ENCODE data around the gene FOXA3.

Gene FOXA3

DNA sequence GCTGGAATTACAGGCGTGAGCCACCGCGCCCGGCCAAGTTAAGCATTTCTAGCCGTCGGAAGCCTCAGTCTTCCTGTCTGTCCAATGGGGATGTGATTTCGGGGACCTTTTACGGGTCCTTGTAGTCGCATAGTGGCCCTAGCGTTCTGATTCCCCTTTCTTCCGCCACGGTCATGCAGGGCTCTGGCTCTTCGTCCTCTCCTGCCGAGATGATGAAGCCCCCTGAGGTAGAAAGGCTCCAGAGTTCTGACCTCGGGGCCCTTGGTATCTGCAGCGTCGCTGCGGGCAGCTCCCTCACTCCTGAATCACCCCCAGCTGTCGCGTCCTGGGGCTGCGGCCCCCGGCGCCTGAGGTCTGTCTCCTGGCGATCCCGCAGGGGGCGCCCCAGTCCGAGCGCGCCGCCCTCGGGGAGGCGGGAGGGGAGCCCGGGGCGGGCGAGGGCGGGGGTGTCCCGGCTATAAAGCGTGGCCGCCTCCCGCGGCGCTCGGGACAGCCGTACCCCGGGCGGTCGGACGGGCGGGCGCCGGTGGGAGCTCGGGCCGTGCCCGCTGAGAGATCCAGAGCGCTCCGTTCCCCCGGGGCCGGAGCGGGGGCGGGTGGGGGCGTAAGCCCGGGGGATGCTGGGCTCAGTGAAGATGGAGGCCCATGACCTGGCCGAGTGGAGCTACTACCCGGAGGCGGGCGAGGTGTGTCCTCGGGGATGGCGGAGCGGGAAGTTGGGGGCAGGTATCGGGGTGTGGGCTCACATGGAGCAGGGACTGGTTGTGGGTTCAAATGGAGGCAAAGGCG is at the start of gene FOXA3:
FOXA3 (plus strand) TSS at position 487 of the 789 bp plus-strand sequence; CDS start at position 618, 131 bp downstream.
- peak; percentile 68 for DNase-seq

GRCh38 chr19:45814851-45815480 is 49.2 kb upstream of the FOXA3 start, which contains the start of gene RSPH6A:
Gene RSPH6A, minus strand, starts transcription at chr19:45815308. Its CDS starts 132 bp downstream, at chr19:45815176.
- no peak for DNase-seq

DNA sequence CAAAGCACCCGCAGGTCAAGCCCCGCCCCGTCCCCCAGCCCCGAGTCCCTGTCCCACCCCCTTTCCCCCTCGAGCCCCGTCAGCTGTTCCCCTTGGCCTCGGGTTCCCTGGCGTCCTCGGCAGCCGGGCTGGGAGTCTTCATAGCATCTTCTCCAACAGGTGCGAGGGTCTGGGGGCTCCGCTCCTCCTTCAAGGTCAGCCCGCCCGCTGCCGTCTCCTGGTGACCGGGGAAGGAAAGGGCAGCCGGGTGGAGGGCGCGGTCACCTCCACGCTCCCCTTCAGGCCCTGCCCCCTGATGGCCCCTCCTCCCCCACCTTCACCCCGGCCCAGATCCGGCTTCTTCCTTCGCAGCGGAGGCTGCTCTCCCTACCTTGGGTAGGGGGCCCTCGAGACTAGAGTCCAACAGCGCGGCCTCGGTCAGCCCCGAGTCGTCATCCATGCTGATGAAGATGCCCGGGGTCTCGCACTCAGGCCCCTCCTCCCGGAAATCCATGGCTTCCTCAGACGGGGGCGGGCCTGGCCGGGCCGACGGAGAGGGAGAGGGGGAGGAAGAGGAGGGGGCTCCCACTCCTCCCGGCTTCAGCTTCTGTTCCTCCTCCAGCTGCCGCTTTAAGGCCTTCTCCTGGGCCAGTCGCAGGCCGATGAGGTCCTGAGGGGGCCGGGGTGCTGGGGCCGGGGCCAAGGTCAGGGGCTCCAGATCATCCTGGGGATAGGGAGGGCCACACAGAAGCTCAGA is 48.5 kb upstream of the FOXA3 start:
- DNase-seq: no peak

GRCh38 chr19:45816236-45817009 is 47.7 kb upstream of the FOXA3 start:
- no peak for DNase-seq

GRCh38 chr19:45817010-45817724 is 47.0 kb upstream of the FOXA3 start:
- peak; percentile 96 for DNase-seq

- DNase-seq: no peak
These were observed 46.3 kb upstream of the FOXA3 start for GRCh38 chr19:45817725-45818301.

GRCh38 chr19:45819769-45820168 is 44.4 kb upstream of the FOXA3 start:
- DNase-seq: no peak

GRCh38 chr19:45820413-45821102 is 43.6 kb upstream of the FOXA3 start:
- no peak for DNase-seq

DNA sequence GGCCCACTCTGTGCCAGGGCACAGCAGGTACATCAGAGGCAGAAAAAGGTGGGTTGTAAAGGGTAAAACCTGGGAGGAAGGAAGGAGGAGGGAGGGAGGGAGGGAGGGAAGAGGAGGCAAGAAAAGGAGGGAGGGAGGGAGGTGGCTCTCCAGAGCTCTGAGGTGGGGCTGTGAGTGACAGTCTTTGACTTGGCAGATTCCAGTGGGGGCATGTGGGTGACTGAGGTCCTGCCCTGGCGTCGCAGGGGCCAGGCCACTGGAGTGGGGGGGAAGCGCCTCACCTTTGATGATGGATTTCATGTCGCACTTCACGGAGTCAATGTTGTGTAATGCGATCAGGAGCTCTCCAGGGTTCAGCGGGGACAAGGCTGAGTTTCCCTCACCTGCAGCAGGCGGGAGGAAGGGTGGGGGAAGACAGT is 43.0 kb upstream of the FOXA3 start:
- DNase-seq: no peak

DNA sequence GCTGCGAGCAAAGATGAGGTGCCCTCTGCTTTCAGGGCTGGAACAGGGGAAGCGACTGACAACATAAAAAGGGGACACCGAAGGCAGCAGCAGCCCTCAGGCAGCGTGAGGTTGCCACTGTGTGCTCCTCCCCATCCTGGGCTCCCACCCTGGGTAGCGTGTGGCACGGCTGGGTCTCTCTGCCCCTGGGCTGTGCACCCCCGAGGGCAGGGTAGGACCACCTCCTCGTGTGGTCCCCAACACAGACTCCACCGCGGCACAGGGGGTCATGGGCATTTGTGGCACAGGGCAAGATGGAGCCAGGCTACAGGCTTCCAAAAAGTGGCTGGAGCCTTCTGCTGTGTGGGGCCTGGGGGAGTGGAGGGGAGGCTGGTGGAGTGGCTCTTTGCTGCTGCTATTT is 42.6 kb upstream of the FOXA3 start:
- no peak for DNase-seq

GRCh38 chr19:45822716-45823115 is 41.4 kb upstream of the FOXA3 start:
- DNase-seq: no peak

DNA sequence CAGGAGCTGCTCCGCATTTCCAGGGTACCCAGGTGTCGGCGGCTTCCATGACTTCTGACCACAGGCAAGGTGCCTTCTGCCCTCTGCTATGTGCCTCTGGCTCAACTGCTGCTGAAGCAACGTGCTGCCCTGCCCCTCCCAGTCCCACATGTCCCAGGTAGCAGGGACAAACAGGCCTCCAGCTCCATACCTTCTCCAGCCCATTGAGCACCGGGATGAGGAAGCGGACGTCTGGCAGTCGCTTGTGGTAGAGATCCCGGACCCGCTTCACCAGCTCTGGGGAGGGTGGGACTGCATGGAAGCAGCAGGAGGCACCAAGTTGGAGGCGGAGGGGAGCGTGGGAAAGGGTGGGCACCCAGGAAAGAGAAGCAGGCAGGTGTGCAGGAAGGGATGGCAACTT is 40.9 kb upstream of the FOXA3 start:
- DNase-seq: no peak

- no peak for DNase-seq
These were observed 40.1 kb upstream of the FOXA3 start for GRCh38 chr19:45824041-45824471.

- no peak for DNase-seq
These were observed 39.4 kb upstream of the FOXA3 start for GRCh38 chr19:45824531-45825262.

- no peak for DNase-seq
These were observed 38.9 kb upstream of the FOXA3 start for GRCh38 chr19:45825263-45825605.

- no peak for DNase-seq
These were observed 37.9 kb upstream of the FOXA3 start for GRCh38 chr19:45825917-45826893.

GRCh38 chr19:45826934-45827333 is 37.2 kb upstream of the FOXA3 start:
- no peak for DNase-seq

DNA sequence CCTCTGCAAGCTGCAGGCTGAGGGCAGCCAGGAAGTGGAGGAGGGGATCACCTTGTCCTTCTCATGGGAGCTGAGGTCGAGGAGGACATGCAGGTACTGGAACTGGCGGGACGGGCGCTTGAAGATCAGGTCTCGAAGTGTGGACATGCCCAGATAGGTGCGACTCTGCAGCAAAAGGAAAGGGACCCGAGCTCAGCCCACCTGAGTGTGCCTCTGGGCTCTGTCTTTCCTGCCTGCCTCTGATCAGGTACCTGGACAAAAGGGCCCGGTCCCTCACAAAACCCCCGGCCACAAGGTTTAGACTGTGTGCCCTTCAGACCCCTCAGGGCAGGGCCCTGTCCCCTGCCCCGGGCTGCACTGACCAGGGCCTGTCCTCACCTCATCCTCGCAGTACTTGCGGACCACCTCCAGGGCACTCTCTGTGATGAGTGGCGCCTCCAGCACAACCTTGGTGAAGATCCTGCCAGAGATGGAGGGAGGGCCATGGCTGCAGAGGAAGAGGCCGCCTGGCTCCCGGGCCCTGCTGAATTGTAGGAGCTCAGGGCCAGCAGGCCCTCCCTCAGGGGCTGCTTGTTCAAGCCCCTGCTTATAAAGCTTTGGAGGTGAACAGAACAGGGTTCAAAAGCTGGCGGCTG is 36.5 kb upstream of the FOXA3 start:
- no peak for DNase-seq

DNA sequence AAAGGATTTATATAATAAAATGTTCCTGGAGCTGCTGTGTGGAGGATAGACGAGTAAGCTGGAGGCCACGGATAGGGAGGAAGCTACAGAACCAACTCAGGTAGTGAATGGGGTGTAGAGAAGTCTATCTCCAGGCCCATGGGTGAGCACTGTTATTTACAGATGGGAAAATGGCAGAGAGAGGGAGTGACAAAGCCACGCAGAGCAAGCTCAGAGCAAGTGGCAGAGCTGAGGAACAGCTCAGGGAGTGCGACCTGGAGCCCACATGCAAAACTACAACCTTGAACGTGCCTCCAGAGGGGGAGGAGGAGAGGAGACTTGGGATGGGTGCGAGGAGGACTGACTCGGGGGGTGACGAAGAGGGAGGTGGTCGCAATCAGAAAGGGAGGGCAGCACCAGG is 35.6 kb upstream of the FOXA3 start:
- DNase-seq: no peak

Data from CD4-positive, alpha-beta T cell treated with Interleukin-10 for 1 hour (primary cell).